ENCODE results near the gene PNMA8B. TPM values are rescaled to one million over a fixed set of nuclear protein-coding genes. Genes with fewer than 3 reads are reported as not detected.

PNMA8B gene
- total RNA-seq, 1 experiment from 2014 or later = not detected

DNA sequence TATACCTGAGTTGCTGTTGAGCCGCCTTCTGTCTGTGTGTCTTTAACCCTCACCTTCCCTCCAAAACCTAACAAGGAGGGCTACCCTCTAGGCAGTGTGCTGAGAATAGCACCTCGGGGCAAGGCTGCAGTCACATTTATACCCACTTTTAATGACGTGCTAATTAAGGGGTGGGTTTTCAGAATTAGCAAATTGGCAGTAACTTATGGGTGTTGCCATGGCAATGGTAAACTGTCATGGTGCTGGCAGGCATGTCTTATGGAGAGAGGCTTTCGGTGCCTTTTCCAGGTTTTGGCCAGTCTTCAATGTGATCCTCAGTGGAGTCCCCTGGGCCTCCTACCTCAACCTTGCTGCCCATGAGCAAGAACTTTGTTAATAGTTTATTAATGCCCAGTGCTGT lies 23.1 kb downstream of the PNMA8B start:
- CTCF ChIA-PET = interaction anchor here (1.0 to 2.2 kb wide), 4 partner anchors 10 to 77 kb away, joined by 4 to 12 read pairs (median 7); no protein-coding TSS in a partner anchor
- POLR2A ChIA-PET = interaction anchor here (1.0 to 2.7 kb wide), 5 partner anchors 8 to 77 kb away, joined by 6 to 28 read pairs (median 9); no protein-coding TSS in a partner anchor
- no peaks in the 10 kb centered on the region for H3K27me3 Mint-ChIP-seq (ENCODE audit: insufficient read depth, unreplicated experiment)
- TF ChIP-seq, protein P1, sequence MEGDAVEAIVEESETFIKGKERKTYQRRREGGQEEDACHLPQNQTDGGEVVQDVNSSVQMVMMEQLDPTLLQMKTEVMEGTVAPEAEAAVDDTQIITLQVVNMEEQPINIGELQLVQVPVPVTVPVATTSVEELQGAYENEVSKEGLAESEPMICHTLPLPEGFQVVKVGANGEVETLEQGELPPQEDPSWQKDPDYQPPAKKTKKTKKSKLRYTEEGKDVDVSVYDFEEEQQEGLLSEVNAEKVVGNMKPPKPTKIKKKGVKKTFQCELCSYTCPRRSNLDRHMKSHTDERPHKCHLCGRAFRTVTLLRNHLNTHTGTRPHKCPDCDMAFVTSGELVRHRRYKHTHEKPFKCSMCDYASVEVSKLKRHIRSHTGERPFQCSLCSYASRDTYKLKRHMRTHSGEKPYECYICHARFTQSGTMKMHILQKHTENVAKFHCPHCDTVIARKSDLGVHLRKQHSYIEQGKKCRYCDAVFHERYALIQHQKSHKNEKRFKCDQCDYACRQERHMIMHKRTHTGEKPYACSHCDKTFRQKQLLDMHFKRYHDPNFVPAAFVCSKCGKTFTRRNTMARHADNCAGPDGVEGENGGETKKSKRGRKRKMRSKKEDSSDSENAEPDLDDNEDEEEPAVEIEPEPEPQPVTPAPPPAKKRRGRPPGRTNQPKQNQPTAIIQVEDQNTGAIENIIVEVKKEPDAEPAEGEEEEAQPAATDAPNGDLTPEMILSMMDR (IDR thresholded peaks at IDR 0.05; ENCODE audit: unreplicated experiment) = no peak
- intact Hi-C loops (cut with micrococcal nuclease) = no loop called here
- H3K4me1 Mint-ChIP-seq (ENCODE audit: insufficient read depth, unreplicated experiment) = peaks cover 23% of the 10 kb centered on the region
- no peaks in the 10 kb centered on the region for H3K9me3 Mint-ChIP-seq (ENCODE audit: unreplicated experiment)
- H3K27ac Mint-ChIP-seq (ENCODE audit: low read depth, unreplicated experiment) = peak overlapping the region; percentile 42
- no peak for DNase-seq (ENCODE audit: unreplicated experiment)
- no TSS peak for BruUV-seq (replicated peaks)
- peaks cover 6% of the 10 kb centered on the region for H3K36me3 Mint-ChIP-seq (ENCODE audit: insufficient read depth, unreplicated experiment)
- H3K4me3 Mint-ChIP-seq (ENCODE audit: unreplicated experiment) = no peak overlapping the region

DNA sequence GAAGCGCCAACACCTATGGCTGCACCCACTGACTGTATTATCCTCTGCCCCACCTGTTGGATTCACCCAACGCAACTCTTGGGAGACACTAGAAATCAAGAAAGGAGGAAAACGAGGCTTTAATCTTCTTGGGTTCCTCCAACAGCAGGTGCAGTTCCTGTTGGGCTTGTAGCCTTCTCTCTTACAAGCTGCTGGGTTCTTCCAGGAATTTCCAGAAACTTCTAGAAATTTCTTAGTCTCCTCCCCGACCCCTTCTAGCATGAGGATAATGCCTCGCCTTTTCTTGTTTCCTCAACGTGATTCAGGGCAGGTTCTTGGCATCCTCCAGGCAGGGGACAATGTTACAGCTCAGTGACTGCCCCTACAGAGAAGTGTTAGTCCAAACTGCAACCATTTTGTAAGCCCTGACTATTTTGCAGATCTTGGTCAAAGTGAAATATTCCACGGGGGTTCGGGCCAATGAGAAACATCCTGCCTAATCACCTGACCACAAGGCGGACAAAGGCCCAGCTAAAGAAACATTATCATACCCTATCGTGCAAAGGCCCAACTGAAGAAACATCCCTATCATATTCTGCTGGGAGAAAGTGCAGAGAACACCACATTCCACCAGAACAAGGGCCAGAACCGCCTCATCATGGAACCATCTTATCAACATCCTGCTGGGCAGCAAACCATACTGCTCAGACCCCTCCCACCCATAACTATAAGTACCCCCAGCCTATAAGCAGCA lies 23.7 kb downstream of the PNMA8B start:
- intact Hi-C loops (cut with micrococcal nuclease) = no loop called here
- DNase-seq (ENCODE audit: unreplicated experiment) = no peak
- TF ChIP-seq, protein P1 (IDR thresholded peaks at IDR 0.05; ENCODE audit: unreplicated experiment) = no peak
- POLR2A ChIA-PET = no interaction called here
- Mint-ChIP-seq H3K4me1 (ENCODE audit: insufficient read depth, unreplicated experiment) (peaks cover 25% of the 10 kb centered on the region), H3K9me3 (ENCODE audit: unreplicated experiment) (no peaks in the 10 kb centered on the region), H3K4me3 (ENCODE audit: unreplicated experiment) (no peak overlapping the region), H3K27me3 (ENCODE audit: insufficient read depth, unreplicated experiment) (no peaks in the 10 kb centered on the region), H3K36me3 (ENCODE audit: insufficient read depth, unreplicated experiment) (peaks cover 6% of the 10 kb centered on the region), H3K27ac (ENCODE audit: low read depth, unreplicated experiment) (peak overlapping the region; percentile 42)
- CTCF ChIA-PET = interaction anchor here (1.0 kb wide), 1 partner anchor 76 kb away, joined by 3 read pairs; no protein-coding TSS in a partner anchor
- no TSS peak for BruUV-seq (replicated peaks)

DNA sequence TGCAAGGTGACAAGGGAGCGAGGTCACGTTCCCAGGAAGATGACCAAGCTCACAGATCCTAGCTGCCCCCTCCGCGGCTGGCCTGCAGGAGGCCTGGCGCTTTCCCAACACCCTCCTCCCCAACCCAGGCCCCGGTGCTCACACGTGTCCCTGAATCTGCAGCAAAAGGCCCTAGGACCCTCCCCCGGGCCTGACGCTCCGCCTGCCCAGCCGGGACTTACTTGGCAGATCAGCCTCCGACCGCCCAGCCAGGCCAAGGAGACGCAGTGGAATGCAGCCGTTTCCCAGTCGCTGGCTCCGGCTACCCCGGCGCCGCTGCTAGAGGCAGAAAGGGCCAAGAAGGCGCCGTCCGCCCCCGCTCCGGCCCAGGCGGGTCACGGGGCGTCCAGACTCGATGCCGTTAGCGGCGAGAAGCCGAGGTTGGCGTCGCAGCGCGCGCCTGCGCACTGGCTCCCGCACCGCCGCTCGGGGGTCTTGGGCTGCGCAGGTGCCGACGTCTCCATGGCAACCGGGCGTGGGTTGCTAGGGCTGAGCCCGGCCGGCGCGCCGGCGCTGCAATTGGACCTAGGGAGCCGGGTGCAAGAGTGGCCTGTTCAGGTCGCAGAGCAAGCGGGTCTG lies 24.4 kb downstream of the PNMA8B start, which contains the start of gene PNMA8A:
PNMA8A (minus strand) TSS at position 448 of the 618 bp plus-strand sequence. CDS start 528 bp downstream, outside the sequence.
- POLR2A ChIA-PET = interaction anchor here (0.9 kb wide), 1 partner anchor 10 kb away, joined by 3 read pairs; no protein-coding TSS in a partner anchor
- peaks cover 32% of the 10 kb centered on the region for H3K4me1 Mint-ChIP-seq (ENCODE audit: insufficient read depth, unreplicated experiment)
- peak; percentile 28 for DNase-seq (ENCODE audit: unreplicated experiment)
- intact Hi-C loops (cut with micrococcal nuclease) = no loop called here
- H3K4me3 Mint-ChIP-seq (ENCODE audit: unreplicated experiment) = peak within 1 kb of the TSS; percentile 49
- TF ChIP-seq, protein P1 (IDR thresholded peaks at IDR 0.05; ENCODE audit: unreplicated experiment) = no peak
- peaks cover 6% of the 10 kb centered on the region for H3K36me3 Mint-ChIP-seq (ENCODE audit: insufficient read depth, unreplicated experiment)
- H3K27ac Mint-ChIP-seq (ENCODE audit: low read depth, unreplicated experiment) = peak within 1 kb of the TSS; percentile 51
- H3K27me3 Mint-ChIP-seq (ENCODE audit: insufficient read depth, unreplicated experiment) = no peaks in the 10 kb centered on the region
- H3K9me3 Mint-ChIP-seq (ENCODE audit: unreplicated experiment) = no peaks in the 10 kb centered on the region
- BruUV-seq (replicated peaks) = no TSS peak
- CTCF ChIA-PET = interaction anchor here (1.0 kb wide), 1 partner anchor 75 kb away, joined by 3 read pairs; no protein-coding TSS in a partner anchor

DNA sequence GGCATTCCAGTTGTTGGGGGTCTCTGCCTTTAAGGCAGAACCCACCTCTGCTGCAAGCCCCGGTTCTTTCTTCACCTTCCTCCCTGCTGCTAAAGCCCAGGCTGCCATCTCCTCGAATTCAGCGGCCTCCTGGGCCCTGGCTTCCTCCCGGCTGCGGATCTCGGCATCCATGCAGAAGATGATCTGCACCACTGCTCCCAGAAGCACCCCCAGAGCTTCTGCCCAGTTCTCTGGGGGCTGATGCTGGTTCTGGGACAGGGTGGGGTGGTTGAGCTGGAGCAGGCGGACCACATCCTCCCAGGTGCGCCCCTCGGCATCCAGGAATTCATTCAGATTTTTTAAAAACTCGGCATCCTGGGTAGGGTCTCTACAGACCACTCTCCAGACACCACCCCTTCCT lies 25.3 kb downstream of the PNMA8B start:
- peak overlapping the region; percentile 51 for H3K27ac Mint-ChIP-seq (ENCODE audit: low read depth, unreplicated experiment)
- no peak for DNase-seq (ENCODE audit: unreplicated experiment)
- TF ChIP-seq, protein P1 (IDR thresholded peaks at IDR 0.05; ENCODE audit: unreplicated experiment) = no peak
- POLR2A ChIA-PET = interaction anchor here (0.9 kb wide), 1 partner anchor 9 kb away, joined by 3 read pairs; no protein-coding TSS in a partner anchor
- H3K27me3 Mint-ChIP-seq (ENCODE audit: insufficient read depth, unreplicated experiment) = no peaks in the 10 kb centered on the region
- CTCF ChIA-PET = interaction anchor here (0.5 kb wide), 1 partner anchor 59 kb away, joined by 3 read pairs; no protein-coding TSS in a partner anchor
- BruUV-seq (replicated peaks) = TSS peak; percentile 30
- intact Hi-C loops (cut with micrococcal nuclease) = no loop called here
- no peaks in the 10 kb centered on the region for H3K9me3 Mint-ChIP-seq (ENCODE audit: unreplicated experiment)
- H3K4me3 Mint-ChIP-seq (ENCODE audit: unreplicated experiment) = no peak overlapping the region
- peaks cover 6% of the 10 kb centered on the region for H3K36me3 Mint-ChIP-seq (ENCODE audit: insufficient read depth, unreplicated experiment)
- peaks cover 28% of the 10 kb centered on the region for H3K4me1 Mint-ChIP-seq (ENCODE audit: insufficient read depth, unreplicated experiment)
